GM06990 (cell line): ENCODE measurements around the gene SAE1.
A peak's percentile ranks its signal among the peaks of the same experiment; 100 is the strongest.

ENCODE experiments used
- DNase-seq: peaks from one replicate; pipeline ENCODE4 v3.0.0-alpha.2; 2011; ENCODE audit not compliant: insufficient read length; ENCODE audit errors: extremely low read depth
- H3K27me3 ChIP-seq: replicated peaks from 2 replicates; pipeline ENCODE4 v1.6.0; 2011; ENCODE audit warnings: low read length; ENCODE audit not compliant: control insufficient read depth, insufficient read depth
- H3K36me3 ChIP-seq: 2 replicates; pipeline ENCODE4 v1.5.1; 2011; ENCODE audit warnings: low read length; ENCODE audit not compliant: control insufficient read depth, insufficient read depth
- H3K4me3 ChIP-seq: replicated peaks from 2 replicates; pipeline ENCODE4 v1.5.1; 2011; ENCODE audit warnings: low read depth, mild to moderate bottlenecking, control low read depth, low read length
- TF ChIP-seq, protein P1 (sequence below): IDR thresholded peaks from 2 replicates; pipeline ENCODE4 v1.5.1; 2011; ENCODE audit warnings: low read length, control low read depth, mild to moderate bottlenecking, inconsistent platforms; ENCODE audit not compliant: insufficient read depth, poor library complexity, severe bottlenecking

Gene SAE1

GRCh38 chr19:47221080-47221841 is 90.6 kb downstream of the SAE1 start:
- TF ChIP-seq, protein P1, sequence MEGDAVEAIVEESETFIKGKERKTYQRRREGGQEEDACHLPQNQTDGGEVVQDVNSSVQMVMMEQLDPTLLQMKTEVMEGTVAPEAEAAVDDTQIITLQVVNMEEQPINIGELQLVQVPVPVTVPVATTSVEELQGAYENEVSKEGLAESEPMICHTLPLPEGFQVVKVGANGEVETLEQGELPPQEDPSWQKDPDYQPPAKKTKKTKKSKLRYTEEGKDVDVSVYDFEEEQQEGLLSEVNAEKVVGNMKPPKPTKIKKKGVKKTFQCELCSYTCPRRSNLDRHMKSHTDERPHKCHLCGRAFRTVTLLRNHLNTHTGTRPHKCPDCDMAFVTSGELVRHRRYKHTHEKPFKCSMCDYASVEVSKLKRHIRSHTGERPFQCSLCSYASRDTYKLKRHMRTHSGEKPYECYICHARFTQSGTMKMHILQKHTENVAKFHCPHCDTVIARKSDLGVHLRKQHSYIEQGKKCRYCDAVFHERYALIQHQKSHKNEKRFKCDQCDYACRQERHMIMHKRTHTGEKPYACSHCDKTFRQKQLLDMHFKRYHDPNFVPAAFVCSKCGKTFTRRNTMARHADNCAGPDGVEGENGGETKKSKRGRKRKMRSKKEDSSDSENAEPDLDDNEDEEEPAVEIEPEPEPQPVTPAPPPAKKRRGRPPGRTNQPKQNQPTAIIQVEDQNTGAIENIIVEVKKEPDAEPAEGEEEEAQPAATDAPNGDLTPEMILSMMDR = no peak
- peaks cover 11% of the 10 kb centered on the region for H3K36me3 ChIP-seq
- H3K27me3 ChIP-seq = no peaks in the 10 kb centered on the region
- DNase-seq = no peak
- no peak overlapping the region for H3K4me3 ChIP-seq

- no peak overlapping the region for H3K4me3 ChIP-seq
- TF ChIP-seq, protein P1 = no peak
- DNase-seq = no peak
- peaks cover 14% of the 10 kb centered on the region for H3K36me3 ChIP-seq
- H3K27me3 ChIP-seq = no peaks in the 10 kb centered on the region
These were observed 91.3 kb downstream of the SAE1 start for GRCh38 chr19:47221890-47222289.

GRCh38 chr19:47225746-47226425 is 95.3 kb downstream of the SAE1 start:
- TF ChIP-seq, protein P1 = no peak
- DNase-seq = peak; percentile 95
- H3K27me3 ChIP-seq = no peaks in the 10 kb centered on the region
- peaks cover 14% of the 10 kb centered on the region for H3K36me3 ChIP-seq
- peak overlapping the region; percentile 88 for H3K4me3 ChIP-seq

GRCh38 chr19:47226426-47227351 is 96.1 kb downstream of the SAE1 start:
- TF ChIP-seq, protein P1 = no peak
- Histone ChIP-seq H3K36me3 (peaks cover 10% of the 10 kb centered on the region), H3K4me3 (peak overlapping the region; percentile 88), H3K27me3 (no peaks in the 10 kb centered on the region)
- peak; percentile 83 for DNase-seq

DNA sequence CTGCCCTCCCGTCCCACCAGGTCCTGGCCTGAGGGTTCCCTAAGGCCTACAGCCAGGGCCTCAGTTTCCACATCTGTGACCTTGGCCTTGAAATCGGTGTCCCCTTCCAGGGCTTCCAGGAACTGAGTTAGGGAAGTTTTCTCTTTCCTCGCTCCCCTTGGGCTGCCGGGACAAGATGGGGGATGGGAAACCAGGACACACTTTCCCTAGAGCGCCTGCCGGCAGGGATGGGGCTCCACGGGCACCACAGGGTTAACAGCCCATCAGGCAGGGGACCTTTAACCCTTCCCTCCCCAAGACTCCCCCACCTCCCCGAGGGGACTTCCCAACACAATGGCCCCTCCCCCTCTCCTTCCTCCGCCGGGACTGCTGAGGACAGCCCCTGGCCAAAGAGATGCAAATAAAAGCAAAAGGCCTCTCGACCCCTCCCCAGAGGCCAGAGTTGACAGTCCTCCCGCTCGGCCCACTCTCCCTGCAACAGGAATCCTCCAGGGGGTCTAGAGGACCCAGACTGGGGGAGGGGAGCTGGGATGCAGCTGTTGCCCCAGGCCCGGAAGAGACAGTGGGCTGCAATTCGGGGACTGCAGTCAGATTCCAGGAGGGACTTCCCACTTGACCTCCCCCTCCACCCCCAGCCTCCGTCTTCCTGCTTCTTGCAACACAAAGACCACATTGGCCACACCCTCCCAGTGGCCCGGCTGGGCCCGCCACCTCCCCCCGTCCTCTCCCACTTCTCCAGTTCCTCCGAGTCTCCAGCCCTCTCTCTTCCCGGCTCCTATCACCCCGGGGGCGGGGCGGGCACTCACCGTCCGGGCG is 96.9 kb downstream of the SAE1 start:
- Histone ChIP-seq H3K36me3 (peaks cover 6% of the 10 kb centered on the region), H3K4me3 (peak overlapping the region; percentile 88), H3K27me3 (no peaks in the 10 kb centered on the region)
- TF ChIP-seq, protein P1 = no peak
- peak; percentile 85 for DNase-seq
